Endothelial cell (in vitro differentiated cells): ENCODE data around the gene HOXD4. TPM values are rescaled to one million over a fixed set of nuclear protein-coding genes. Genes with fewer than 3 reads are reported as not detected.

Source experiments
- DNase-seq: peaks from one replicate; pipeline ENCODE4 v3.0.0; 2021; ENCODE audit warnings: low spot score
- H3K27ac Mint-ChIP-seq: one replicate; pipeline ENCODE4 v1.8.0; 2021; ENCODE audit warnings: mixed read lengths, inconsistent platforms; ENCODE audit not compliant: unreplicated experiment
- H3K27me3 Mint-ChIP-seq: one replicate; pipeline ENCODE4 v1.8.0; 2021; ENCODE audit warnings: mild to moderate bottlenecking, moderate library complexity, mixed read lengths, inconsistent platforms; ENCODE audit not compliant: unreplicated experiment
- H3K36me3 Mint-ChIP-seq: one replicate; pipeline ENCODE4 v1.8.0; 2021; ENCODE audit warnings: mild to moderate bottlenecking, low read depth, mixed read lengths, inconsistent platforms; ENCODE audit not compliant: unreplicated experiment
- H3K4me1 Mint-ChIP-seq: one replicate; pipeline ENCODE4 v1.8.0; 2021; ENCODE audit warnings: mild to moderate bottlenecking, mixed read lengths, inconsistent platforms; ENCODE audit not compliant: unreplicated experiment
- H3K4me3 Mint-ChIP-seq: one replicate; pipeline ENCODE4 v1.8.0; 2021; ENCODE audit warnings: mild to moderate bottlenecking, mixed read lengths, inconsistent platforms; ENCODE audit not compliant: unreplicated experiment
- H3K9me3 Mint-ChIP-seq: one replicate; pipeline ENCODE4 v1.8.0; 2021; ENCODE audit warnings: mixed read lengths, inconsistent platforms; ENCODE audit not compliant: unreplicated experiment
- total RNA-seq: library from RNA; stranded (reverse); fragmentation: NEBNext Ultra II Directional; extraction: Animal tissue kit (Norgen Biotek cat#: 25700); gene quantifications from one replicate; pipeline ENCODE4 v1.2.1, GENCODE V29; 2021; ENCODE audit not compliant: unreplicated experiment
- TF ChIP-seq, protein P1 (sequence below): fragments of 200-600 bp; sonication (generic); IDR thresholded peaks from one replicate; pipeline ENCODE4 v1.5.0; 2021; ENCODE audit warnings: antibody characterized with exemption; ENCODE audit not compliant: unreplicated experiment

HOXD4 gene
- total RNA-seq, 1 donor from 2014 or later: 3.5 TPM

DNA sequence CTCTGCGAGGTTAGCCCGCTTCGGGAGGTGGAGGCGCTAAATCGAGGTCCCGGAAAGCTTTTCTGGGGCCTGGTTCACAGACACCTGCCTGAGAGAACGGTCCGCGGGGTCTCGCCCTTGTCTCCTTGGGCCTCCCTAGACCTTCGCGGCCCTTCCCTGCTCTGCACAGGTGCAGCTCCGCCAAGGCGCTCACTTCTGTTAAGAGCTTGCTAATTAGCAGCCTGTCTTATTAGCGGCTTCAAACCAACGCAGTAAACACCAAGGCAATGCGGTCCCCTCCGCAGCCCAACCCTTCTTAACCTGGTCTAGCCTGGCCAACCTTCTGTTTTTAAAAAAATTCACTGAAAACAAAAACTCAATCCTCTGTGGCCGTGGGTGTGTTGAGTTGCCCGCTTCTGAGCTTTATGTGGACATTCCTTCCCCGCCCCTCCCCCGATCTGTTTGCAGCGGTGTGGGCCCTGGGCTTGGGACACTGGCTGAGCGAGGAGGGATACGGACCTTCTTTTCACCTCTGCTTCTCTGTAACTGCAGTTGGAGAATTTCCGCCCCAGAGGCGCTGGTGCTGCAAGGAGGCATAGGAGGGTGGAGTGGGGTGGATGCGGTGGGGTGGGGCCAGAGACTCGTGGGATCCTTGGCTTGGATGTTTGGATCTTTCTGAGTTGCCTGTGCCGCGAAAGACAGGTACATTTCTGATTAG is 3.4 kb upstream of the HOXD4 start:
- TF ChIP-seq, protein P1, sequence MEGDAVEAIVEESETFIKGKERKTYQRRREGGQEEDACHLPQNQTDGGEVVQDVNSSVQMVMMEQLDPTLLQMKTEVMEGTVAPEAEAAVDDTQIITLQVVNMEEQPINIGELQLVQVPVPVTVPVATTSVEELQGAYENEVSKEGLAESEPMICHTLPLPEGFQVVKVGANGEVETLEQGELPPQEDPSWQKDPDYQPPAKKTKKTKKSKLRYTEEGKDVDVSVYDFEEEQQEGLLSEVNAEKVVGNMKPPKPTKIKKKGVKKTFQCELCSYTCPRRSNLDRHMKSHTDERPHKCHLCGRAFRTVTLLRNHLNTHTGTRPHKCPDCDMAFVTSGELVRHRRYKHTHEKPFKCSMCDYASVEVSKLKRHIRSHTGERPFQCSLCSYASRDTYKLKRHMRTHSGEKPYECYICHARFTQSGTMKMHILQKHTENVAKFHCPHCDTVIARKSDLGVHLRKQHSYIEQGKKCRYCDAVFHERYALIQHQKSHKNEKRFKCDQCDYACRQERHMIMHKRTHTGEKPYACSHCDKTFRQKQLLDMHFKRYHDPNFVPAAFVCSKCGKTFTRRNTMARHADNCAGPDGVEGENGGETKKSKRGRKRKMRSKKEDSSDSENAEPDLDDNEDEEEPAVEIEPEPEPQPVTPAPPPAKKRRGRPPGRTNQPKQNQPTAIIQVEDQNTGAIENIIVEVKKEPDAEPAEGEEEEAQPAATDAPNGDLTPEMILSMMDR: no peak
- no peak for DNase-seq
- Mint-ChIP-seq H3K27me3 (peaks cover 66% of the 10 kb centered on the region), H3K4me3 (no peak overlapping the region), H3K4me1 (peaks cover 29% of the 10 kb centered on the region), H3K27ac (no peak overlapping the region), H3K36me3 (peaks cover 11% of the 10 kb centered on the region), H3K9me3 (no peaks in the 10 kb centered on the region)

DNA sequence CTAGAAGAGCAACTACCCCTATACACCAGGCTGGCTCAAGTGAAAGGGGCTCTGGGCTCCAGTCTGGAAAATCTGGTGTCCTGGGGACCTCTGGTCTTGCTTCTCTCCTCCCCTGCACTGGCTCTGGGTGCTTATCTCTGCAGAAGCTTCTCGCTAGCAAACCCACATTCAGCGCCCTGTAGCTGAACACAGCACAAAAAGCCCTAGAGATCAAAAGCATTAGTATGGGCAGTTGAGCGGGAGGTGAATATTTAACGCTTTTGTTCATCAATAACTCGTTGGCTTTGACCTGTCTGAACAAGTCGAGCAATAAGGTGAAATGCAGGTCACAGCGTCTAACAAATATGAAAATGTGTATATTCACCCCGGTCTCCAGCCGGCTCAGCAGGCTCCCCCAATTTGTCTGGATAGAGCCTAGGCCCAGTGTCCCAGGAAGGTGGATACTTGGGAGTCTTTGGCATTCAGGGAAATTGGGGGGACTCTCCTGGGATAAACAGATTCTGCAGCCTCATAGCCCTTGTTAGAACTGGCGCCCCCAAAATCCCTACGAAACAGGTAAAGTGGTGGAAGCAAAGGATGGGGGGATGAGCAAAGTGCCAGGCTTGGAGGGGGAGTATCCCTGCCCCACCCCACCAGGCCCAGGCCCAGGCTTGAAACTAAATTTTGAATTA is 2.5 kb upstream of the HOXD4 start:
- no peak overlapping the region for H3K4me3 Mint-ChIP-seq
- peaks cover 11% of the 10 kb centered on the region for H3K36me3 Mint-ChIP-seq
- no peak for DNase-seq
- peaks cover 29% of the 10 kb centered on the region for H3K4me1 Mint-ChIP-seq
- no peaks in the 10 kb centered on the region for H3K9me3 Mint-ChIP-seq
- peaks cover 65% of the 10 kb centered on the region for H3K27me3 Mint-ChIP-seq
- no peak overlapping the region for H3K27ac Mint-ChIP-seq
- TF ChIP-seq, protein P1: no peak

DNA sequence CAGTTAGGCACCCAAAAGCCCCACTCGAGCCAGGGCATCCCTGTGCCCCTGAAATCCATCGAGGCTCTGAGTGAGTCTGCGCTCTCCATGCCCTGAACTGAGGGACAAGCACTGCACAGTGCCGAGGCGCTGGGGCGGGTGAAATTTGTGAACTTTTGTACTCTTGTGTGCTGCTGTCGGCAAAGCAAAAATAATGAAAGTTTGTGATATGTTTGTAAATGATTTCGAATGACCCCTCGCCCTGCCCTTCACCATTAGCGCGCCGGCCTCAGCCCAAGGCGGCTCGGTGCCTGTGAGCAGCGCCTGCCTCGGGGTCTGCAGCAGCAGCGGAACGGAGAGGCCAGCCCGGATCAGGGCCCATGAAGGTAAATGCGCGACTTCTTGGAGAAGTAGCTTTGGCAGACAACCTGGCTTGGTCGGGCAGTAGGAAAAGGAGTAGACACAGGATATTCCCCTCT is 1.8 kb upstream of the HOXD4 start:
- no peak for DNase-seq
- Mint-ChIP-seq H3K4me3 (peak overlapping the region; percentile 1), H3K36me3 (peaks cover 11% of the 10 kb centered on the region), H3K27me3 (peaks cover 63% of the 10 kb centered on the region), H3K9me3 (no peaks in the 10 kb centered on the region), H3K4me1 (peaks cover 29% of the 10 kb centered on the region), H3K27ac (no peak overlapping the region)
- TF ChIP-seq, protein P1: no peak

DNA sequence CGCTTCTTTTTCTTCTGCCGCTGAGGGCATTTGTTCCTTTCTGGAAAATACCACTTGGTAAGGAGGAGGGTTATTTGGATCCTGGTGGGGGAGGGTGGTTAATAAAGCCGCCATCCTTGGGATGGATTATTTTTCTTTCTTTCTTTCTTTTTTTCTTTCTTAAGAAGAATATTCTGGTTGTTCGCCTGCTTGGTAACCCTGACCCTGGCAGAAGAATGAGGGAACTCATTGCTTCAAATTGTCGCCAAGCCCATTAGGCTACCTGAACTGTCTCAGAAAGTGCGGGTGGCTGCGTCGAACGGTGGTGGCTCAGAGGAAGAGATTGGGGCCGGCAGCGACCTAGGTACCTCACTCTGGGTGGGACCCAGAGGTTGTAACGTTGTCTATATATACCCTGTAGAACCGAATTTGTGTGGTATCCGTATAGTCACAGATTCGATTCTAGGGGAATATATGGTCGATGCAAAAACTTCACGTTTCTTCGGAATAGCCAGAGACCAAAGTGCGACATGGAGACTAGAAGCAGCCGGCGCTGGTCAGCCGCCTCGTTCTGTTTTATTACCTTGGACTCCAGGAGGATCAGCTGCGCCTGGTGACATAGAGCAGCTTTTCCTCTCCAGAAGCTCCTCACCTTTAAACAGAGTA is 1.3 kb upstream of the HOXD4 start:
- no peak for DNase-seq
- Mint-ChIP-seq H3K36me3 (peaks cover 11% of the 10 kb centered on the region), H3K27me3 (peaks cover 59% of the 10 kb centered on the region), H3K4me3 (peak overlapping the region; percentile 1), H3K27ac (no peak overlapping the region), H3K4me1 (peaks cover 29% of the 10 kb centered on the region), H3K9me3 (no peaks in the 10 kb centered on the region)
- TF ChIP-seq, protein P1: no peak
